ENCODE data around the gene PRAME.

DNA sequence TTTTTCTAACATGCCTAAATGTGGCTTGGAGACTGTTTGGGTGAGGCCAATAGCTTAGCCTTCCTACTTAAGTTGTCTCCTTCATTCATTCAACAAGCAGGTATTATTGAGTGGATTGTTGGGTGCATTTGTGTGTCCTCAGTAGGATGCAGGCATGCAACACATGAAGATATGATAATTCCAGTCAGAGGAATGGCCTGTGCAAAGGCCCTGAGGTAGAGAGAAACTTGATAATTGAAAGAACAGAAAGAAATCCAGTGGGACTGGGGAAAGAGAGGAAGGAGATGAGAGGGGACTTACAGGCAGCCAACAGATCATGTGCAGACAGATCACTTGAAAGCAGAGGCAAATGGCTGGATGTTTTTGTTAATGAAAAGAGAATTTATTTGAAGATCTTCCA lies 15.3 kb upstream of the PRAME start:
- TF ChIP-seq, protein P1, sequence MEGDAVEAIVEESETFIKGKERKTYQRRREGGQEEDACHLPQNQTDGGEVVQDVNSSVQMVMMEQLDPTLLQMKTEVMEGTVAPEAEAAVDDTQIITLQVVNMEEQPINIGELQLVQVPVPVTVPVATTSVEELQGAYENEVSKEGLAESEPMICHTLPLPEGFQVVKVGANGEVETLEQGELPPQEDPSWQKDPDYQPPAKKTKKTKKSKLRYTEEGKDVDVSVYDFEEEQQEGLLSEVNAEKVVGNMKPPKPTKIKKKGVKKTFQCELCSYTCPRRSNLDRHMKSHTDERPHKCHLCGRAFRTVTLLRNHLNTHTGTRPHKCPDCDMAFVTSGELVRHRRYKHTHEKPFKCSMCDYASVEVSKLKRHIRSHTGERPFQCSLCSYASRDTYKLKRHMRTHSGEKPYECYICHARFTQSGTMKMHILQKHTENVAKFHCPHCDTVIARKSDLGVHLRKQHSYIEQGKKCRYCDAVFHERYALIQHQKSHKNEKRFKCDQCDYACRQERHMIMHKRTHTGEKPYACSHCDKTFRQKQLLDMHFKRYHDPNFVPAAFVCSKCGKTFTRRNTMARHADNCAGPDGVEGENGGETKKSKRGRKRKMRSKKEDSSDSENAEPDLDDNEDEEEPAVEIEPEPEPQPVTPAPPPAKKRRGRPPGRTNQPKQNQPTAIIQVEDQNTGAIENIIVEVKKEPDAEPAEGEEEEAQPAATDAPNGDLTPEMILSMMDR (conservative IDR thresholded peaks at IDR 0.05; ENCODE audit: low read depth, low read length), result no peak
- no peak for TF ChIP-seq EZH2phosphoT487 (IDR thresholded peaks at IDR 0.05; ENCODE audit: borderline replicate concordance, low read length)
